GM12872 (cell line): ENCODE results near the gene HOGA1.

ENCODE experiments used
- CTCF ChIP-seq: IDR thresholded peaks from 3 replicates; pipeline ENCODE4 v1.5.1; 2011; ENCODE audit warnings: low read depth, mild to moderate bottlenecking, low read length, moderate library complexity; ENCODE audit not compliant: insufficient read depth

The HOGA1 gene

DNA sequence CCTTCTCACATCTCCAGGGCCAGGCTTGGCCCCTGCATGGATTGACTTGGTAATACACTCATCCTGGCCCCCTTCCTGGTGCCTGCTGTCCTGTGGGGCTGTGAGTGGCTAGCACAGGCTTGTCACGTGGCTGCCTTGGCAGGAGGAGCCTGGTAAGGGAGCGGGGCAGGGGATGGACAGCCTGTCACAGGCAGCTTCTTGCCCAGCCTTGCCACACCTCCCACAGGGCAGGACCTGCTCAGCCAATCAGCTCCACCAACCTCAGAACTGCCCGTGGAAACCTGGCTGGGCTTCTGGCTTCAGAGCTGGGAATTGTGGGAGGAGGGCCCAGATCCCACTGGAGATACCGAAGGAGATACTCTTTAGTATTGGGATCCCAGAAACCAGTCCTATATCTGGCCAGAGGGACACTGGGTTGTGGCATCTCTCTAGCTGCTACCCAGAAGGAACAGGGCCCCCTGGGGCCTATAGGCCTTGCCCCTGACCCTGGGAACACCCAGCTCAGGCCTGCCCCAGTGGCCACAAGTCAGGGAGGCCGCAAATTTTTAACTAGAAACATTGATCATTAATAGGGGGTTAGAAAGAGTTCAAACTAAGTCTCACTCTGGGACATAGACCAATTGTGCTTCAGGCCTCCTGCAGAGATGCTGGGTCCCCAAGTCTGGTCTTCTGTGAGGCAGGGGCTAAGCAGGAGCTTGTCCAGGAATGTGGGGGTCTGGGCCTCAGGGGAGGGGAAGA, at the start of gene HOGA1:
Gene HOGA1 (plus strand): TSS at position 330 of the 738 bp plus-strand sequence. CDS start 315 bp downstream, at position 645.
- no peak for TF ChIP-seq CTCF

DNA sequence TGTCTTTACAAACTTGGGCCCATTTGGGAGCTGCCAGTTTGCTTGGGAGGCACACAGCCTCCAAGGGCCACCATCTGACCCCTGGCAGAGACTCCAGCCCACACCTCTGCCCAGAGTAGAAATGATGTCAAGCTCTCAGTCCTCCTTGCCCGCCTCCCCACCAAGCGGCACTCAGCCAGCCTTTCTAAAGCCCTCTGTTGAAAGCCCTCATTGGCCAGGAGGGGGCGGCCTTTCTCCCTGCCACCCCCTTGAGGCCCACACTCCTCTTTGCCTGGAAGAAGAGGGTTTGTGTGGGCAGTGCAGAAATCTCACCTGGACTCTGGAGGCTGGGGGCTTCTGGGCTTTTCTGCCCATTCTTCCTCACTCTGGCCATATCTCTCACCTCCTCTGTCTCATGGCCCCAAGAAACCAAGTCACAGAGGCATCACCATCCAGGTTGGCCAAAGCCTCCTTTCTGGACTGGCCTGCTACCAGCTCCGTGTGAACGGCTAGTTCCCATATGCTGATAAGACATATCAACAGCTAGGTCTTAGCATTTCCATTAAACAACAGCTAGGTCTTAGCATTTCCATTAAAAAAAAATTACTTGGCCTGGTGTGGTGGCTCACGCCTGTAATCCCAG, 49.3 kb upstream of the HOGA1 start:
- TF ChIP-seq CTCF: peak; percentile 78

- TF ChIP-seq CTCF: no peak
Measured at GRCh38 chr10:97537186-97537869, 46.9 kb upstream of the HOGA1 start.

GRCh38 chr10:97538411-97538810, 45.8 kb upstream of the HOGA1 start:
- TF ChIP-seq CTCF: no peak

- TF ChIP-seq CTCF: no peak
Measured at GRCh38 chr10:97538839-97539238, 45.4 kb upstream of the HOGA1 start.

GRCh38 chr10:97539523-97540200, 44.5 kb upstream of the HOGA1 start:
- no peak for TF ChIP-seq CTCF

DNA sequence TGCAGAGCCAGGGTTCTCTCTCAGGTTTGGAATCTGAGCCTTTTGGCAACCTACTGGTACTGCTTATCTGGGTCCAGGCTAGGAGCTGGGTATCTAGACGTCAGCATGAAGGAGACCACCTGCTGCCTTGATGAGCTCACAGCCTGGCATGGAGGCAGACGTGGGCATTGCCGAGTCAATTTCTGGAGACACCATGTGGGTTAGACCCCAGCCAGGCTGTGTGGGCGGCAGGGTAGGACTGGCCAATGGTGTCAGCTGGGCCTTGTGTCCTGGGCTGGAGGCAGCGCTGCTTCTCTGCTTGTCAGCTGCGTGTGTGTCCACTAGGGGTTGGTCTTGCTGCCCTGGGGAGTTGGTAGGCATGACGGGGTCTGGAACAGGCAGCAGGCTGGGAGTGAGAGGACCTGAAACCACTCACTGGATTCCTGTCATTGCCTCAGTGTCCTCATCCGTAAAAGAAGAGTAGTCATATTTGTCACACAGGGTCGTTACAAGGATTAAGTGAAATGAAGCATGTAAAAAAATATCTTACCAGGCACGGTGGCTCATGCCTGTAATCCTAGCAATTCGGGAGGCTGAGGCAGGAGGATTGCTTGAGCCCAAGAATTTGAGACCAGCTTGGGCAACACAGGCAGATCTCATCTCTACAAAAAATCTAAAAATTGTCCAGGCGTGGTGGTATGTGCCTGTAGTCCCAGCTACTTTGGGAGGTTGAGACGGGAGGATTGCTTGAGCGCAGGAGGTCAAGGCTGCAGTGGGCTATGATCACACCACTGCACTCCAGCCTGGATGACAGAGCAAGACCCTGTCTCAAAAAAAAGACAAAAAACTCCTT, 43.3 kb upstream of the HOGA1 start:
- TF ChIP-seq CTCF: peak; percentile 15; the same call in 1 of the 3 replicates
